ENCODE data around the gene MTURN. TPM values are rescaled to one million over a fixed set of nuclear protein-coding genes. Genes with fewer than 3 reads are reported as not detected.

Gene MTURN
- total and polyA plus RNA-seq, 9 of the 15 experiments (the other 6 are each of a cell fraction or from before 2014, with no cell fraction given) = 0.94 to 14.8 (median 6.4) TPM

GRCh38 chr7:30134611-30135300 lies at the start of gene MTURN (continued):
- TF ChIP-seq FOXP4 (CRISPR knock-in tag; IDR thresholded peaks at IDR 0.05; ENCODE audit: borderline replicate concordance) = no peak
- peak; percentile 83 for TF ChIP-seq CXXC5 (CRISPR knock-in tag; IDR thresholded peaks at IDR 0.05)
- peak; percentile 31; the same call in 1 of the 2 replicates for TF ChIP-seq GATAD2B (IDR thresholded peaks at IDR 0.05; ENCODE audit: borderline replicate concordance)
- TF ChIP-seq TGIF2 (CRISPR knock-in tag; IDR thresholded peaks at IDR 0.05) = no peak
- TF ChIP-seq GABPA (tag; conservative IDR thresholded peaks at IDR 0.05; ENCODE audit: low read depth) = 0 out of 2 replicates have a peak, but pooled peaks have one; percentile 45
- no peak for TF ChIP-seq NFIC (IDR thresholded peaks at IDR 0.05)
- no peak for TF ChIP-seq DIDO1 (tag; IDR thresholded peaks at IDR 0.05; ENCODE audit: low read depth)
- TF ChIP-seq SMAD4 (CRISPR knock-in tag; conservative IDR thresholded peaks at IDR 0.05) = peak; percentile 88
- TF ChIP-seq JUNB (CRISPR knock-in tag; conservative IDR thresholded peaks at IDR 0.05) = peak; percentile 82
- peak in 1 of 2 experiments; percentile 31; a peak in 1 of 4 replicates for TF ChIP-seq SIN3A (IDR thresholded peaks at IDR 0.05; ENCODE audit: borderline replicate concordance in 2 of 2, control insufficient read depth in 1 of 2, low read depth in 2 of 2, low read length in 2 of 2)
